Spleen (tissue), 11 donors: ENCODE measurements around the gene PLEKHM3. TPM values are rescaled to one million over a fixed set of nuclear protein-coding genes. Genes with fewer than 3 reads are reported as not detected.

ENCODE experiments used
- DNase-seq: peaks from one replicate; pipeline ENCODE4 v3.0.0-alpha.2; 2020
- H3K27ac ChIP-seq, 8 donors: fragments of 200-600 bp; sonication (generic) in 7 of 8; 1 replicate in 4 of 8; 2 replicates in 4 of 8; pipeline versions ENCODE4 v1.5.0 to v1.8.0; 2016 to 2021; ENCODE audit warnings: inconsistent platforms in 4 of 8, mild to moderate bottlenecking in 4 of 8, moderate library complexity in 1 of 8
- H3K27me3 ChIP-seq, 7 donors: fragments of 200-600 bp; sonication (generic) in 6 of 7; replicated peaks in 1 of 7; 1 replicate in 4 of 7; 2 replicates in 3 of 7; pipeline versions ENCODE4 v1.5.0 to v1.8.0; 2016 to 2021; ENCODE audit warnings: inconsistent platforms in 3 of 7, mild to moderate bottlenecking in 1 of 7
- H3K36me3 ChIP-seq, 6 donors: fragments of 200-600 bp; sonication (generic) in 5 of 6; 1 replicate in 4 of 6; 2 replicates in 2 of 6; pipeline versions ENCODE4 v1.5.0 to v1.8.0; 2016 to 2021; ENCODE audit warnings: inconsistent platforms in 2 of 6
- H3K4me1 ChIP-seq, 6 donors: fragments of 200-600 bp; sonication (generic) in 5 of 6; 1 replicate in 3 of 6; 2 replicates in 3 of 6; pipeline versions ENCODE4 v1.5.0 to v1.8.0; 2016 to 2021; ENCODE audit warnings: inconsistent platforms in 3 of 6
- H3K4me3 ChIP-seq, 8 donors: fragments of 200-600 bp; sonication (generic) in 7 of 8; 1 replicate in 4 of 8; 2 replicates in 4 of 8; pipeline versions ENCODE4 v1.5.0 to v1.8.0; 2016 to 2021; ENCODE audit warnings: inconsistent platforms in 4 of 8, mild to moderate bottlenecking in 4 of 8, moderate library complexity in 2 of 8
- H3K9me3 ChIP-seq, 8 donors: fragments of 200-600 bp; sonication (generic) in 7 of 8; 1 replicate in 4 of 8; 2 replicates in 4 of 8; pipeline versions ENCODE4 v1.5.0 to v1.8.0; 2016 to 2021; ENCODE audit warnings: inconsistent platforms in 4 of 8
- POLR2A ChIP-seq, 3 donors: fragments of 450-650 bp; IDR thresholded peaks; one replicate each; pipeline ENCODE4 v1.5.1; 2017; ENCODE audit warnings: antibody characterized with exemption in 3 of 3, mild to moderate bottlenecking in 1 of 3
- POLR2AphosphoS5 ChIP-seq, 3 donors: sonication (generic); formaldehyde crosslinking; IDR thresholded peaks; one replicate each; pipeline ENCODE4 v1.5.1; 2017; ENCODE audit warnings: antibody characterized with exemption in 3 of 3
- WGBS, 5 donors: extraction: QIAGEN DNeasy Blood & Tissue Kit in 3 of 5; methylation state at CpG; one replicate each; pipeline versions ENCODE4 v1.1.5 to v1.1.7; 2013 to 2018; 5-methylcytosine and 5-hydroxymethylcytosine counted together
- intact Hi-C: fragments of 100-400 bp; cut with DNase I; formaldehyde crosslinking; loops from one replicate; pipeline ENCODE4 v1.15.0; 2023; ENCODE audit warnings: low total_unique reads
- polyA plus RNA-seq, 3 donors: library from polyadenylated mRNA; stranded (reverse); fragments of 200-250 nt; gene quantifications; one replicate each; pipeline ENCODE4 v1.2.1, GENCODE V29; 2013
- total RNA-seq, 7 donors: library from RNA; depleted of rRNA in 3 of 7; stranded (reverse); fragments of >200 nt in 3 of 7; fragmentation: NEBNext Ultra II Directional in 4 of 7; extraction: Animal tissue kit (Norgen Biotek cat#: 25700) in 4 of 7; gene quantifications; one replicate each; pipeline versions ENCODE4 v1.1.0 to v1.2.1, GENCODE V29; 2016 to 2021
- TF ChIP-seq, protein P1 (sequence below), 11 experiments: fragments of 200-600 bp in 7 of 11; fragments of 450-650 bp in 4 of 11; sonication (generic) in 4 of 11; IDR thresholded peaks in 8 of 11; conservative IDR thresholded peaks in 3 of 11; 1 replicate in 7 of 11; 2 replicates in 4 of 11; pipeline versions ENCODE4 v1.4.0 to v1.8.0; 2016 to 2021; ENCODE audit warnings: antibody characterized with exemption in 11 of 11, inconsistent platforms in 4 of 11, mild to moderate bottlenecking in 1 of 11
- donor health status: healthy with polysubstance abuse.
- donor health status: DM: no; HTN: no; CAD: no; lungs with moderate emphysema.
- donor health status: DM: no; HTN: no; CAD: no.
- donor health status: Bipolar disorder and iron deficiency.
- donor health status: healthy.
- donor health status: DM: no; HTN: no; CAD: no.
- donor health status: DM: yes; HTN: yes; CAD: no.

PLEKHM3 gene
- total and polyA plus RNA-seq, 10 donors = 2.4 to 24.3 (median 18.3) TPM

DNA sequence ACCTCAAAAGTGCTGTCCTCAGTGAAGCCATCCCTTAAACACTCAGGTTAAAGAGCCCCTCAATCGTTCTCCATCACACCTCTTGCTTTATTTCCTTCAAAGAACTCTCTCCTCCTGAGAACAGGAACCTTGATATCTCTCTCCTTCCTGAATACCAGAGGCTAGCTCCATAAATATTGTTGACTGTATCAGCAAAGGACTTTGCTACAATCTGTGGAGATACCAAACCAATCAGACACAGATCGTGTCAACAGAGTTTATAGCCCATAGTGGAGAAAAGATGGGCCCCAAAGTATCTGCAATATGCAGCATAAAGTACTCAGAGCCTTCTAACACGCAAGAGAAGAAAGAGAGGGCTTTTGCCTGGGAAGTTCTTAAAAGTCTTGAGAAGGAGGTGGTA lies 36.4 kb downstream of the PLEKHM3 start:
- Histone ChIP-seq H3K27me3 (no peaks in the 10 kb centered on the region), H3K9me3 (no peaks in the 10 kb centered on the region), H3K27ac (no peak overlapping the region), H3K4me1 (peaks cover 0 to 34% (median 8%) of the 10 kb centered on the region in 6 donors), H3K36me3 (peaks cover 0 to 2% (median 0%) of the 10 kb centered on the region in 6 donors), H3K4me3 (no peak overlapping the region)
- DNase-seq = no peak
- TF ChIP-seq POLR2A (IDR thresholded peaks at IDR 0.05) = no peak
- TF ChIP-seq POLR2AphosphoS5 (IDR thresholded peaks at IDR 0.05) = no peak
- intact Hi-C loops = no loop called here
- WGBS, 5 donors = 77 to 87% (median 82%) methylated on average over 3 of the region's 3 CpGs

DNA sequence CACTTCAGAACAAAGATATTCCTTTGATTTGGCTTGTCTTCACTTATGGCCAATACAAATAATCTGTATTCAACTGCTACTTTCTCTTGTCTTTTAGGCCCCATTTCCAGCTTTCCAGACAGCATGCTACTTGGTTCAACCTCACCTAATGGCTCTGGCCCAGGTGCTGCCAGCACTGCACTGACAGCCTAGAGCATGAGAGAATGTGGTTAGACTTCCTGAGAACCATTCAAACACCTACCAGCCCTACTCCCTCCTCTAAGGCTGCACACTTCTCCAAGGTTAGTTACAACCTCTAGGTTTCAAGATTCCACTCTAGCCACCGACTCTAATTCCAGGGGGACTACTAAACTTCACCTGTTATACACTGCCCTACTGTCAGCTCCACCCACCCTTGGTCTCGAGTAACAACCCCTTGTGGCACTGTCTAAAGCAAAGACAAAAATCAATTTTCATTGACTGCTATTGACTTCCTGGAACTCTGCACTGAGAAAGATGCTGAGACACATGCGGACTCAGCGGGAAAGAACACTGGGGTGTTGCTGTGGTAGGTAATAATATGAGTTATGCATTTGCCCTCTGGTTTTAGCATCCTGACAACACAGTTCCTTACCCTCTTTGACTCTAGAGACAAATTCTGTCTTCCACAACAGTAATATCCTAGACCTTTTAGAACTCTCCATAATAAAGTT lies 38.2 kb downstream of the PLEKHM3 start:
- H3K27me3 ChIP-seq = no peaks in the 10 kb centered on the region
- TF ChIP-seq POLR2A (IDR thresholded peaks at IDR 0.05) = no peak
- no peak for TF ChIP-seq POLR2AphosphoS5 (IDR thresholded peaks at IDR 0.05)
- TF ChIP-seq, protein P1, sequence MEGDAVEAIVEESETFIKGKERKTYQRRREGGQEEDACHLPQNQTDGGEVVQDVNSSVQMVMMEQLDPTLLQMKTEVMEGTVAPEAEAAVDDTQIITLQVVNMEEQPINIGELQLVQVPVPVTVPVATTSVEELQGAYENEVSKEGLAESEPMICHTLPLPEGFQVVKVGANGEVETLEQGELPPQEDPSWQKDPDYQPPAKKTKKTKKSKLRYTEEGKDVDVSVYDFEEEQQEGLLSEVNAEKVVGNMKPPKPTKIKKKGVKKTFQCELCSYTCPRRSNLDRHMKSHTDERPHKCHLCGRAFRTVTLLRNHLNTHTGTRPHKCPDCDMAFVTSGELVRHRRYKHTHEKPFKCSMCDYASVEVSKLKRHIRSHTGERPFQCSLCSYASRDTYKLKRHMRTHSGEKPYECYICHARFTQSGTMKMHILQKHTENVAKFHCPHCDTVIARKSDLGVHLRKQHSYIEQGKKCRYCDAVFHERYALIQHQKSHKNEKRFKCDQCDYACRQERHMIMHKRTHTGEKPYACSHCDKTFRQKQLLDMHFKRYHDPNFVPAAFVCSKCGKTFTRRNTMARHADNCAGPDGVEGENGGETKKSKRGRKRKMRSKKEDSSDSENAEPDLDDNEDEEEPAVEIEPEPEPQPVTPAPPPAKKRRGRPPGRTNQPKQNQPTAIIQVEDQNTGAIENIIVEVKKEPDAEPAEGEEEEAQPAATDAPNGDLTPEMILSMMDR (IDR thresholded peaks at IDR 0.05 in 8 of 11, conservative IDR thresholded peaks at IDR 0.05 in 3 of 11) = no peak
- H3K36me3 ChIP-seq = no peaks in the 10 kb centered on the region
- no peak overlapping the region for H3K4me3 ChIP-seq
- no peaks in the 10 kb centered on the region for H3K9me3 ChIP-seq
- 87 to 98% (median 93%) methylated on average over 4 of the region's 4 CpGs for WGBS, 5 donors
- H3K27ac ChIP-seq = no peak overlapping the region
- DNase-seq = no peak
- peaks cover 4 to 41% (median 13%) of the 10 kb centered on the region in 6 donors for H3K4me1 ChIP-seq
- intact Hi-C loops = no loop called here

DNA sequence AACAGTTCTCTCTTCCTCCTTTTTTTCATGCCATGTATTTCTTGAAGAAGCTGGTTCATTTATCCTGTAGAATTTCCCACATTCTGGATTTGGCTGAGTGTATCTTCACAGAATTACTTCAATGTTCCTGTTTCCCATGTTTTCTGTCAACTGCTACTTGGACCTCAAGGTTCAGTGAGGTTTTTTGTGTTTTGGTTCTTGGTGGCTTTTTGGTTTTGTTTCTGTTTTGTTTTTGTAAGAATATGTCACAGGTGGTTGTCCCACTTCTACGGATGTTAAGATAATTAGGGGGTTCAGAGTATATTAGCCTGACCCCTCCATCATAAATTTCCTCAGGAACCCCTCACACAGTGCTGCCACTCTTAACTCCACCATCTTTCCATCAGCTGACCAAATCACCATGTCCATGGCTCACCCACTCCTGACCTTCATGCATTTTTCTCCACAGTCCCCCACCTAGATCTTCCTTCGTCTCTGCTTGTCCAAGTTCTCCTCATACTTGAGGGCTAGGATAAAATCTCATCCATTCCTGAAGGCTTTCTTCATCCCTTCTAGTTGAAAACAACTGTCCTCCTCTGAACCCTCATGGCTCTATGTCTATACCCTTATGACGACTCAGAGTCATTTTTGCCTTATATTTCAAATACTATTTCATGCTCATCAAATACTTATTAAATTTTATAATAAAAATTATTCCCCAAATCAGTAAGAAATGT lies 40.4 kb downstream of the PLEKHM3 start:
- Histone ChIP-seq H3K9me3 (no peaks in the 10 kb centered on the region), H3K27ac (peak overlapping the region in 3 of 8 donors; percentile 46 to 71 (median 57)), H3K4me1 (peaks cover 4 to 41% (median 13%) of the 10 kb centered on the region in 6 donors), H3K4me3 (no peak overlapping the region), H3K36me3 (no peaks in the 10 kb centered on the region), H3K27me3 (no peaks in the 10 kb centered on the region)
- intact Hi-C loops = no loop called here
- TF ChIP-seq, protein P1 (IDR thresholded peaks at IDR 0.05 in 8 of 11, conservative IDR thresholded peaks at IDR 0.05 in 3 of 11) = no peak
- TF ChIP-seq POLR2AphosphoS5 (IDR thresholded peaks at IDR 0.05) = no peak
- no peak for TF ChIP-seq POLR2A (IDR thresholded peaks at IDR 0.05)
- DNase-seq = no peak
- 83 to 88% (median 86%) methylated on average over 3 of the region's 3 CpGs for WGBS, 5 donors

DNA sequence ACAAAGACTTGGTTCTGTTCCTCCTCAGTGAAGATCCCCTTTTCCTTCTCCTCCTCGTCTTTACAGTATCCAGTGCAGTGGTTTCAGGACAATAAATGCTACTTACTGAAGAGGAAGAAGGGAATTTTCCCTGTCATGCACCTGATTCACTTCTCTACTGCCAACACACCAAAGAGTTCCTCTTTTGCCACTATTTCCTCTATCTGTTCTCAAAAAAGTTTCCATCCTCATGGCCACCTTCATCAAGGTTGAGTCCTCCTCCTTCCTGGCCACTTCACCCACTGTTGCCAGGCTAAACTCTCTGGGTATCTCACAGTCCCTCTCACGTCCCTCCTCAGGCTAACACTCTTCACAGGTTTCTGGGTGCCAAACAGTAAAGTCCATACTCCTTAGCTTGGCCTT lies 41.7 kb downstream of the PLEKHM3 start:
- WGBS, 5 donors = 28 to 43% (median 36%) methylated on average over 2 of the region's 2 CpGs
- Histone ChIP-seq H3K36me3 (no peaks in the 10 kb centered on the region), H3K27me3 (no peaks in the 10 kb centered on the region), H3K27ac (peak overlapping the region in 4 of 8 donors; percentile 46 to 71 (median 58)), H3K4me1 (peaks cover 4 to 41% (median 13%) of the 10 kb centered on the region in 6 donors), H3K4me3 (no peak overlapping the region), H3K9me3 (no peaks in the 10 kb centered on the region)
- intact Hi-C loops = no loop called here
- TF ChIP-seq POLR2A (IDR thresholded peaks at IDR 0.05) = no peak
- TF ChIP-seq, protein P1 (IDR thresholded peaks at IDR 0.05 in 8 of 11, conservative IDR thresholded peaks at IDR 0.05 in 3 of 11) = no peak
- TF ChIP-seq POLR2AphosphoS5 (IDR thresholded peaks at IDR 0.05) = no peak
- peak; percentile 56 for DNase-seq
